ENCODE results near the gene ALG14. TPM values are rescaled to one million over a fixed set of nuclear protein-coding genes. Genes with fewer than 3 reads are reported as not detected.
A peak's percentile ranks its signal among the peaks of the same experiment; 100 is the strongest.

The ALG14 gene
- total RNA-seq, 2 donors from 2014 or later, result 11.4 to 19.4 TPM

GRCh38 chr1:95108792-95109191, 36.0 kb upstream of the ALG14 start:
- Histone ChIP-seq H3K36me3 (no peaks in the 10 kb centered on the region), H3K4me1 (no peaks in the 10 kb centered on the region), H3K27me3 (no peaks in the 10 kb centered on the region), H3K9me3 (no peaks in the 10 kb centered on the region), H3K4me3 (no peak overlapping the region), H3K27ac (no peak overlapping the region), H3K9ac (ENCODE audit: low read depth in 2 of 2, low read length in 2 of 2) (no peak overlapping the region)
- TF ChIP-seq CTCF (IDR thresholded peaks at IDR 0.05), result no peak
- intact Hi-C loops (cut with DNase I), result no loop called here
- no peak for DNase-seq

DNA sequence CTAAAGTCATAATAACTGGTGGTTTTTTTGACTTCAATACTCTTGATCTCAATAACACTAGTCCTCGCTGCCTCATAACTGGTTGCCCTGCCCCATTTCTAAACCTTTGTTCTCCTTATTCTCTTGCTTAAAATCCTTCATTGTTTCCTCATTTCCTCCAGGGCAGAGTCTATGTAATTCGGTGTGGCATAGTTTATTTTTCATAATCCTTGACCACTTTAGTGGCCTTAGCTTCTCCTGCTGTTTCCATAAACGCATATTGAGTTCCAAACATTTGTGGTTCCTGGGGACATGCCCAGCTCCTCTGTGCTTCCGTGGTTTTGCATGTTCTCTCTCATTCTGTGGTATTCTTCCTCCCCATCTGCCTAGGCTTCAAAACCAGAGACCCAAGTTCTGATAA, 25.4 kb upstream of the ALG14 start:
- H3K27ac ChIP-seq, result peak overlapping the region; percentile 51
- no peaks in the 10 kb centered on the region for H3K36me3 ChIP-seq
- no peak overlapping the region for H3K4me3 ChIP-seq
- no peak overlapping the region for H3K9ac ChIP-seq (ENCODE audit: low read depth in 2 of 2, low read length in 2 of 2)
- H3K27me3 ChIP-seq, result no peaks in the 10 kb centered on the region
- intact Hi-C loops (cut with DNase I), result no loop called here
- peaks cover 2% of the 10 kb centered on the region for H3K4me1 ChIP-seq
- TF ChIP-seq CTCF (IDR thresholded peaks at IDR 0.05), result no peak
- no peaks in the 10 kb centered on the region for H3K9me3 ChIP-seq
- DNase-seq, result no peak

- Histone ChIP-seq H3K27me3 (no peaks in the 10 kb centered on the region), H3K9me3 (no peaks in the 10 kb centered on the region), H3K4me3 (no peak overlapping the region), H3K27ac (no peak overlapping the region), H3K36me3 (no peaks in the 10 kb centered on the region), H3K4me1 (peaks cover 2% of the 10 kb centered on the region), H3K9ac (ENCODE audit: low read depth in 2 of 2, low read length in 2 of 2) (no peak overlapping the region)
- intact Hi-C loops (cut with DNase I), result no loop called here
- TF ChIP-seq CTCF (IDR thresholded peaks at IDR 0.05), result no peak
- no peak for DNase-seq
Observed at GRCh38 chr1:95097426-95097825, 24.7 kb upstream of the ALG14 start.

GRCh38 chr1:95096218-95096841, 23.6 kb upstream of the ALG14 start:
- Histone ChIP-seq H3K4me1 (peaks cover 2% of the 10 kb centered on the region), H3K9ac (ENCODE audit: low read depth in 2 of 2, low read length in 2 of 2) (no peak overlapping the region), H3K36me3 (no peaks in the 10 kb centered on the region), H3K9me3 (no peaks in the 10 kb centered on the region), H3K27me3 (no peaks in the 10 kb centered on the region), H3K4me3 (no peak overlapping the region), H3K27ac (peak overlapping the region; percentile 42)
- intact Hi-C loops (cut with DNase I), result no loop called here
- no peak for TF ChIP-seq CTCF (IDR thresholded peaks at IDR 0.05)
- no peak for DNase-seq

DNA sequence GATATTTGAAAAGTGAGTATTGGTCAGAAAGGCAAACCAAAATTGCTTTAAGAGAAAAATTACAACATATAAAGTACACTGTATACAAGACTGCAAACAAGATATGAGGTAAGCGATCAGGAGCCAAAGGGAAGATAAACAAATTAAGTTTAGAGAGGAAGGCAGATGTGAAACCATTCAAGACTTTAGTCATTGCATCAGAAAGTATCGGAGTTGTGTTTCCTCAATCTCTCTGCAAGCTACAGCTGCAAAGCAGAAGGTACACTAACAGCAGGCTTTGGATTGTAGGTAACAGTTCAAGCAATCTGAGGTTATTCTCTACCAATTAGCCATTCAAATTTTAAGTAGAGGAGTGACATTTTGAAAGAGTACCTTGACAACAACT, 23.1 kb upstream of the ALG14 start:
- Histone ChIP-seq H3K9me3 (no peaks in the 10 kb centered on the region), H3K4me1 (peaks cover 2% of the 10 kb centered on the region), H3K27ac (peak overlapping the region; percentile 42), H3K4me3 (no peak overlapping the region), H3K9ac (ENCODE audit: low read depth in 2 of 2, low read length in 2 of 2) (no peak overlapping the region), H3K36me3 (no peaks in the 10 kb centered on the region), H3K27me3 (no peaks in the 10 kb centered on the region)
- intact Hi-C loops (cut with DNase I), result no loop called here
- DNase-seq, result no peak
- TF ChIP-seq CTCF (IDR thresholded peaks at IDR 0.05), result no peak

Data from colonic mucosa (tissue), 4 donors.